GM23338 (cell line): ENCODE data around the gene ENTPD5. TPM values are rescaled to one million over a fixed set of nuclear protein-coding genes. Genes with fewer than 3 reads are reported as not detected.

Experiments used
- ATAC-seq: fragments of 200-7000 bp; cut with Tn5 transposase; 3 replicates; pipeline ENCODE4 v1.9.1; 2020
- DNase-seq: peaks from one replicate; pipeline ENCODE4 v3.0.0-alpha.2; 2015; ENCODE audit warnings: low spot score
- H2AFZ ChIP-seq: fragments of 200-600 bp; sonication (generic); 2 replicates; pipeline ENCODE4 v1.8.0; 2016; ENCODE audit warnings: antibody characterized with exemption, mild to moderate bottlenecking, moderate library complexity
- H3F3A ChIP-seq: fragments of 200-600 bp; sonication (generic); replicated peaks from 2 replicates; pipeline ENCODE4 v1.8.0; 2017; ENCODE audit warnings: antibody characterized with exemption, mixed run types, low read depth
- H3K27ac ChIP-seq: fragments of 200-600 bp; sonication (generic); 2 replicates; pipeline ENCODE4 v1.6.1; 2016; ENCODE audit warnings: low read depth
- H3K27me3 ChIP-seq: fragments of 200-600 bp; sonication (generic); 2 replicates; pipeline ENCODE4 v1.8.0; 2016; ENCODE audit warnings: mild to moderate bottlenecking, mixed run types, moderate library complexity; ENCODE audit not compliant: insufficient read depth
- H3K36me3 ChIP-seq: fragments of 200-600 bp; sonication (generic); 2 replicates; pipeline ENCODE4 v1.8.0; 2016; ENCODE audit warnings: mild to moderate bottlenecking; ENCODE audit not compliant: insufficient read depth
- H3K4me1 ChIP-seq: fragments of 200-600 bp; sonication (generic); 2 replicates; pipeline ENCODE4 v1.8.0; 2016; ENCODE audit warnings: mild to moderate bottlenecking, moderate library complexity; ENCODE audit not compliant: insufficient read depth
- H3K4me2 ChIP-seq: fragments of 200-600 bp; sonication (generic); 2 replicates; pipeline ENCODE4 v1.7.1; 2017; ENCODE audit warnings: mixed run types
- H3K4me3 ChIP-seq: fragments of 200-600 bp; sonication (generic); 2 replicates; pipeline ENCODE4 v1.6.1; 2016; ENCODE audit warnings: mixed run types
- H3K79me2 ChIP-seq: fragments of 200-600 bp; sonication (generic); replicated peaks from 2 replicates; pipeline ENCODE4 v1.8.0; 2017; ENCODE audit warnings: mild to moderate bottlenecking; ENCODE audit not compliant: insufficient read depth
- H3K9me2 ChIP-seq: fragments of 200-600 bp; sonication (generic); 2 replicates; pipeline ENCODE4 v1.8.0; 2017; ENCODE audit not compliant: insufficient read depth
- H4K20me1 ChIP-seq: fragments of 200-600 bp; sonication (generic); replicated peaks from 2 replicates; pipeline ENCODE4 v1.8.0; 2017; ENCODE audit warnings: mild to moderate bottlenecking; ENCODE audit not compliant: insufficient read depth
- H3K27ac Mint-ChIP-seq: 2 replicates; pipeline ENCODE4 v1.8.0; 2020; ENCODE audit warnings: inconsistent platforms, mild to moderate bottlenecking, moderate library complexity, mixed read lengths
- H3K27me3 Mint-ChIP-seq: 3 replicates; pipeline ENCODE4 v1.8.0; 2022; ENCODE audit warnings: low read depth, mild to moderate bottlenecking, moderate library complexity, mixed read lengths, inconsistent platforms; ENCODE audit not compliant: insufficient read depth, poor library complexity
- H3K36me3 Mint-ChIP-seq: 3 replicates; pipeline ENCODE4 v1.8.0; 2021; ENCODE audit warnings: low read depth, mild to moderate bottlenecking, inconsistent platforms, moderate library complexity, mixed read lengths
- H3K4me1 Mint-ChIP-seq: 3 replicates; pipeline ENCODE4 v1.8.0; 2020; ENCODE audit warnings: mild to moderate bottlenecking, inconsistent platforms, mixed read lengths
- H3K4me3 Mint-ChIP-seq: 3 replicates; pipeline ENCODE4 v1.8.0; 2021; ENCODE audit warnings: moderate library complexity, mild to moderate bottlenecking, inconsistent platforms, mixed read lengths
- H3K9me3 Mint-ChIP-seq: 3 replicates; pipeline ENCODE4 v1.8.0; 2020; ENCODE audit warnings: moderate library complexity, mild to moderate bottlenecking, inconsistent platforms, mixed read lengths
- EZH2 ChIP-seq: fragments of 200-600 bp; sonication (generic); IDR thresholded peaks from one replicate; pipeline ENCODE4 v1.8.0; 2017; ENCODE audit warnings: antibody characterized with exemption, mild to moderate bottlenecking, low read depth; ENCODE audit not compliant: unreplicated experiment
- EZH2phosphoT487 ChIP-seq: fragments of 200-600 bp; sonication (generic); IDR thresholded peaks from one replicate; pipeline ENCODE4 v1.8.1; 2018; ENCODE audit warnings: antibody characterized with exemption; ENCODE audit not compliant: unreplicated experiment
- NANOG ChIP-seq: IDR thresholded peaks from 2 replicates; pipeline ENCODE4 v1.6.1; 2016; ENCODE audit warnings: antibody characterized with exemption, borderline replicate concordance
- POLR2AphosphoS5 ChIP-seq: IDR thresholded peaks from 2 replicates; pipeline ENCODE4 v1.6.1; 2016; ENCODE audit warnings: antibody characterized with exemption, low read depth
- STAT1 ChIP-seq: IDR thresholded peaks from one replicate; pipeline ENCODE4 v1.6.1; 2016; ENCODE audit warnings: antibody characterized with exemption; ENCODE audit not compliant: unreplicated experiment
- ZNF114 ChIP-seq: fragments of 250-450 bp; sonication (Bioruptor Pico); IDR thresholded peaks from 2 replicates; pipeline ENCODE4 v1.5.0; 2020; ENCODE audit warnings: mild to moderate bottlenecking, moderate library complexity
- ZNF331 ChIP-seq: fragments of 250-450 bp; sonication (Bioruptor Pico); IDR thresholded peaks from 2 replicates; pipeline ENCODE4 v1.5.0; 2020; ENCODE audit warnings: low read depth, mild to moderate bottlenecking, moderate library complexity
- polyA plus RNA-seq: library from polyadenylated mRNA; unstranded; fragments of >200 nt; fragmentation: Nextera tagmentation; extraction: Ambion mirVana; gene quantifications from 2 replicates; pipeline ENCODE4 v1.2.1, GENCODE V29; 2016
- total RNA-seq: library from RNA; depleted of rRNA; stranded (reverse); fragments of >200 nt; shearing (Covaris generic); gene quantifications from 2 replicates; pipeline ENCODE4 v1.2.3, GENCODE V29; 2014
- TF ChIP-seq, protein P1 (sequence below), 2 experiments: fragments of 200-600 bp in 1 of 2; sonication (generic) in 1 of 2; conservative IDR thresholded peaks; 2 replicates each; pipeline versions ENCODE4 v1.5.1 to v1.6.1; 2016 to 2017; ENCODE audit warnings: antibody characterized with exemption in 2 of 2, low read depth in 2 of 2, mild to moderate bottlenecking in 2 of 2, moderate library complexity in 1 of 2
- TF ChIP-seq, protein P2 (sequence below): IDR thresholded peaks from one replicate; pipeline ENCODE4 v1.6.1; 2018; ENCODE audit warnings: antibody characterized with exemption; ENCODE audit not compliant: unreplicated experiment
- TF ChIP-seq, protein P3 (sequence below): fragments of 250-450 bp; sonication (Bioruptor Pico); IDR thresholded peaks from 2 replicates; pipeline ENCODE4 v1.5.0; 2020; ENCODE audit warnings: mild to moderate bottlenecking, moderate library complexity

Gene ENTPD5
- total and polyA plus RNA-seq, 2 experiments from 2014 or later, result 4.6 to 5.5 TPM

DNA sequence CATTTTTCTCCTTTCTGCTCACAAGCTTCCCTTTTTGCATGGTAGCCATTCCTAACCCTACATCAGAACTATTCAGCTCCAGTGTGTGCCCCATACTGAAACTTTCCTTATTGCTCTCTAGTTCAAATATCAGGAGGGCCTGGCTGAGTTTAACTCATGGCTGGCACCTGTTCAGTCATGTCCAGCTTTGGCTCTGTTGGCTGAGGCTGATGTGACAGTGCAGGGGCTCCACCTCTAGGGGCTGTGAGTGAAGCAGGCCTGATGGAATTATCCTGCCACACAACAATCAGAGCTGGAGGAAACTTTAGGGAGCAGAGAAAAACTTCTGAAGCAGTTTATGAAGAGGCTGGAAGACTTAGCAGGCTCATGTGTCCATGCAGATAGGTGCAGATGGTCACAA lies 60.5 kb downstream of the ENTPD5 start:
- Mint-ChIP-seq H3K27ac (no peak overlapping the region), H3K27me3 (no peaks in the 10 kb centered on the region), H3K9me3 (no peaks in the 10 kb centered on the region), H3K4me3 (no peak overlapping the region), H3K36me3 (peaks cover 35% of the 10 kb centered on the region), H3K4me1 (no peaks in the 10 kb centered on the region)
- H3K4me2 ChIP-seq, result no peak overlapping the region
- H3K9me2 ChIP-seq, result no peaks in the 10 kb centered on the region
- no peaks in the 10 kb centered on the region for H3F3A ChIP-seq
- no peak for ATAC-seq
- no peaks in the 10 kb centered on the region; the same call in 1 of the 2 replicates for H4K20me1 ChIP-seq
- H3K4me1 ChIP-seq, result no peaks in the 10 kb centered on the region
- TF ChIP-seq, protein P1, sequence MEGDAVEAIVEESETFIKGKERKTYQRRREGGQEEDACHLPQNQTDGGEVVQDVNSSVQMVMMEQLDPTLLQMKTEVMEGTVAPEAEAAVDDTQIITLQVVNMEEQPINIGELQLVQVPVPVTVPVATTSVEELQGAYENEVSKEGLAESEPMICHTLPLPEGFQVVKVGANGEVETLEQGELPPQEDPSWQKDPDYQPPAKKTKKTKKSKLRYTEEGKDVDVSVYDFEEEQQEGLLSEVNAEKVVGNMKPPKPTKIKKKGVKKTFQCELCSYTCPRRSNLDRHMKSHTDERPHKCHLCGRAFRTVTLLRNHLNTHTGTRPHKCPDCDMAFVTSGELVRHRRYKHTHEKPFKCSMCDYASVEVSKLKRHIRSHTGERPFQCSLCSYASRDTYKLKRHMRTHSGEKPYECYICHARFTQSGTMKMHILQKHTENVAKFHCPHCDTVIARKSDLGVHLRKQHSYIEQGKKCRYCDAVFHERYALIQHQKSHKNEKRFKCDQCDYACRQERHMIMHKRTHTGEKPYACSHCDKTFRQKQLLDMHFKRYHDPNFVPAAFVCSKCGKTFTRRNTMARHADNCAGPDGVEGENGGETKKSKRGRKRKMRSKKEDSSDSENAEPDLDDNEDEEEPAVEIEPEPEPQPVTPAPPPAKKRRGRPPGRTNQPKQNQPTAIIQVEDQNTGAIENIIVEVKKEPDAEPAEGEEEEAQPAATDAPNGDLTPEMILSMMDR (conservative IDR thresholded peaks at IDR 0.05; ENCODE audit: low read depth in 2 of 2), result peak in 1 of 2 experiments; percentile 26; a peak in 1 of 4 replicates
- TF ChIP-seq ZNF331, result no peak
- no peaks in the 10 kb centered on the region for H3K36me3 ChIP-seq
- no peak for DNase-seq
- H2AFZ ChIP-seq, result no peak overlapping the region
- H3K79me2 ChIP-seq, result no peaks in the 10 kb centered on the region
- H3K27me3 ChIP-seq, result no peaks in the 10 kb centered on the region
- H3K4me3 ChIP-seq, result no peak overlapping the region
- H3K27ac ChIP-seq, result no peak overlapping the region

DNA sequence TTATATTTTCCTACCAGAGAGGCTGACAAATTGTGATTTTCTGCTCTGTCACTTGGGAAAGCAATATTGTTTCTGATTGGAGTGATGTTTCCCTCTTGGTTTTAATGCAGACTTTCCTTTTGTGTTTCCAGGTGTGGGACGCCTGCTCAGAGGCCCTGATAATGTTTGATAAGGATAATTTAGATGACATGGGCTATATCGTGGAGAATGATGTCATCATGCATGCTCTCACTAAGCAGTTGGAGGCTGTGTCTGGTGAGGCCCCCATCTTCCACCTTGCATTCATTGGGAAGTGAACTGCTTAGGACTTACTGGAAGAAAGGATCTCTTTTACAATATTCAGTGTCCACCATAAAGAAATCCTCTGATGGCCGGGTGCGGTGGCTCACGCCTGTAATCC lies 63.4 kb downstream of the ENTPD5 start:
- no peaks in the 10 kb centered on the region for H3K79me2 ChIP-seq
- no peaks in the 10 kb centered on the region for H3K9me2 ChIP-seq
- H3K27me3 ChIP-seq, result no peaks in the 10 kb centered on the region
- Mint-ChIP-seq H3K36me3 (peaks cover 25% of the 10 kb centered on the region), H3K27ac (no peak overlapping the region), H3K4me3 (no peak overlapping the region), H3K27me3 (no peaks in the 10 kb centered on the region), H3K4me1 (no peaks in the 10 kb centered on the region), H3K9me3 (no peaks in the 10 kb centered on the region)
- no peaks in the 10 kb centered on the region for H3K36me3 ChIP-seq
- no peaks in the 10 kb centered on the region for H3K4me1 ChIP-seq
- no peaks in the 10 kb centered on the region; the same call in 1 of the 2 replicates for H4K20me1 ChIP-seq
- H2AFZ ChIP-seq, result no peak overlapping the region
- no peaks in the 10 kb centered on the region for H3F3A ChIP-seq
- DNase-seq (no peak), ATAC-seq (no peak)
- H3K27ac ChIP-seq, result no peak overlapping the region
- H3K4me3 ChIP-seq, result no peak overlapping the region
- no peak overlapping the region for H3K4me2 ChIP-seq
- TF ChIP-seq ZNF331 (no peak), STAT1 (no peak), EZH2 (no peak), ZNF114 (CRISPR knock-in tag) (no peak), POLR2AphosphoS5 (no peak), EZH2phosphoT487 (no peak), NANOG (no peak)
- TF ChIP-seq, protein P2, sequence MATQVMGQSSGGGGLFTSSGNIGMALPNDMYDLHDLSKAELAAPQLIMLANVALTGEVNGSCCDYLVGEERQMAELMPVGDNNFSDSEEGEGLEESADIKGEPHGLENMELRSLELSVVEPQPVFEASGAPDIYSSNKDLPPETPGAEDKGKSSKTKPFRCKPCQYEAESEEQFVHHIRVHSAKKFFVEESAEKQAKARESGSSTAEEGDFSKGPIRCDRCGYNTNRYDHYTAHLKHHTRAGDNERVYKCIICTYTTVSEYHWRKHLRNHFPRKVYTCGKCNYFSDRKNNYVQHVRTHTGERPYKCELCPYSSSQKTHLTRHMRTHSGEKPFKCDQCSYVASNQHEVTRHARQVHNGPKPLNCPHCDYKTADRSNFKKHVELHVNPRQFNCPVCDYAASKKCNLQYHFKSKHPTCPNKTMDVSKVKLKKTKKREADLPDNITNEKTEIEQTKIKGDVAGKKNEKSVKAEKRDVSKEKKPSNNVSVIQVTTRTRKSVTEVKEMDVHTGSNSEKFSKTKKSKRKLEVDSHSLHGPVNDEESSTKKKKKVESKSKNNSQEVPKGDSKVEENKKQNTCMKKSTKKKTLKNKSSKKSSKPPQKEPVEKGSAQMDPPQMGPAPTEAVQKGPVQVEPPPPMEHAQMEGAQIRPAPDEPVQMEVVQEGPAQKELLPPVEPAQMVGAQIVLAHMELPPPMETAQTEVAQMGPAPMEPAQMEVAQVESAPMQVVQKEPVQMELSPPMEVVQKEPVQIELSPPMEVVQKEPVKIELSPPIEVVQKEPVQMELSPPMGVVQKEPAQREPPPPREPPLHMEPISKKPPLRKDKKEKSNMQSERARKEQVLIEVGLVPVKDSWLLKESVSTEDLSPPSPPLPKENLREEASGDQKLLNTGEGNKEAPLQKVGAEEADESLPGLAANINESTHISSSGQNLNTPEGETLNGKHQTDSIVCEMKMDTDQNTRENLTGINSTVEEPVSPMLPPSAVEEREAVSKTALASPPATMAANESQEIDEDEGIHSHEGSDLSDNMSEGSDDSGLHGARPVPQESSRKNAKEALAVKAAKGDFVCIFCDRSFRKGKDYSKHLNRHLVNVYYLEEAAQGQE, result no peak
- TF ChIP-seq, protein P3, sequence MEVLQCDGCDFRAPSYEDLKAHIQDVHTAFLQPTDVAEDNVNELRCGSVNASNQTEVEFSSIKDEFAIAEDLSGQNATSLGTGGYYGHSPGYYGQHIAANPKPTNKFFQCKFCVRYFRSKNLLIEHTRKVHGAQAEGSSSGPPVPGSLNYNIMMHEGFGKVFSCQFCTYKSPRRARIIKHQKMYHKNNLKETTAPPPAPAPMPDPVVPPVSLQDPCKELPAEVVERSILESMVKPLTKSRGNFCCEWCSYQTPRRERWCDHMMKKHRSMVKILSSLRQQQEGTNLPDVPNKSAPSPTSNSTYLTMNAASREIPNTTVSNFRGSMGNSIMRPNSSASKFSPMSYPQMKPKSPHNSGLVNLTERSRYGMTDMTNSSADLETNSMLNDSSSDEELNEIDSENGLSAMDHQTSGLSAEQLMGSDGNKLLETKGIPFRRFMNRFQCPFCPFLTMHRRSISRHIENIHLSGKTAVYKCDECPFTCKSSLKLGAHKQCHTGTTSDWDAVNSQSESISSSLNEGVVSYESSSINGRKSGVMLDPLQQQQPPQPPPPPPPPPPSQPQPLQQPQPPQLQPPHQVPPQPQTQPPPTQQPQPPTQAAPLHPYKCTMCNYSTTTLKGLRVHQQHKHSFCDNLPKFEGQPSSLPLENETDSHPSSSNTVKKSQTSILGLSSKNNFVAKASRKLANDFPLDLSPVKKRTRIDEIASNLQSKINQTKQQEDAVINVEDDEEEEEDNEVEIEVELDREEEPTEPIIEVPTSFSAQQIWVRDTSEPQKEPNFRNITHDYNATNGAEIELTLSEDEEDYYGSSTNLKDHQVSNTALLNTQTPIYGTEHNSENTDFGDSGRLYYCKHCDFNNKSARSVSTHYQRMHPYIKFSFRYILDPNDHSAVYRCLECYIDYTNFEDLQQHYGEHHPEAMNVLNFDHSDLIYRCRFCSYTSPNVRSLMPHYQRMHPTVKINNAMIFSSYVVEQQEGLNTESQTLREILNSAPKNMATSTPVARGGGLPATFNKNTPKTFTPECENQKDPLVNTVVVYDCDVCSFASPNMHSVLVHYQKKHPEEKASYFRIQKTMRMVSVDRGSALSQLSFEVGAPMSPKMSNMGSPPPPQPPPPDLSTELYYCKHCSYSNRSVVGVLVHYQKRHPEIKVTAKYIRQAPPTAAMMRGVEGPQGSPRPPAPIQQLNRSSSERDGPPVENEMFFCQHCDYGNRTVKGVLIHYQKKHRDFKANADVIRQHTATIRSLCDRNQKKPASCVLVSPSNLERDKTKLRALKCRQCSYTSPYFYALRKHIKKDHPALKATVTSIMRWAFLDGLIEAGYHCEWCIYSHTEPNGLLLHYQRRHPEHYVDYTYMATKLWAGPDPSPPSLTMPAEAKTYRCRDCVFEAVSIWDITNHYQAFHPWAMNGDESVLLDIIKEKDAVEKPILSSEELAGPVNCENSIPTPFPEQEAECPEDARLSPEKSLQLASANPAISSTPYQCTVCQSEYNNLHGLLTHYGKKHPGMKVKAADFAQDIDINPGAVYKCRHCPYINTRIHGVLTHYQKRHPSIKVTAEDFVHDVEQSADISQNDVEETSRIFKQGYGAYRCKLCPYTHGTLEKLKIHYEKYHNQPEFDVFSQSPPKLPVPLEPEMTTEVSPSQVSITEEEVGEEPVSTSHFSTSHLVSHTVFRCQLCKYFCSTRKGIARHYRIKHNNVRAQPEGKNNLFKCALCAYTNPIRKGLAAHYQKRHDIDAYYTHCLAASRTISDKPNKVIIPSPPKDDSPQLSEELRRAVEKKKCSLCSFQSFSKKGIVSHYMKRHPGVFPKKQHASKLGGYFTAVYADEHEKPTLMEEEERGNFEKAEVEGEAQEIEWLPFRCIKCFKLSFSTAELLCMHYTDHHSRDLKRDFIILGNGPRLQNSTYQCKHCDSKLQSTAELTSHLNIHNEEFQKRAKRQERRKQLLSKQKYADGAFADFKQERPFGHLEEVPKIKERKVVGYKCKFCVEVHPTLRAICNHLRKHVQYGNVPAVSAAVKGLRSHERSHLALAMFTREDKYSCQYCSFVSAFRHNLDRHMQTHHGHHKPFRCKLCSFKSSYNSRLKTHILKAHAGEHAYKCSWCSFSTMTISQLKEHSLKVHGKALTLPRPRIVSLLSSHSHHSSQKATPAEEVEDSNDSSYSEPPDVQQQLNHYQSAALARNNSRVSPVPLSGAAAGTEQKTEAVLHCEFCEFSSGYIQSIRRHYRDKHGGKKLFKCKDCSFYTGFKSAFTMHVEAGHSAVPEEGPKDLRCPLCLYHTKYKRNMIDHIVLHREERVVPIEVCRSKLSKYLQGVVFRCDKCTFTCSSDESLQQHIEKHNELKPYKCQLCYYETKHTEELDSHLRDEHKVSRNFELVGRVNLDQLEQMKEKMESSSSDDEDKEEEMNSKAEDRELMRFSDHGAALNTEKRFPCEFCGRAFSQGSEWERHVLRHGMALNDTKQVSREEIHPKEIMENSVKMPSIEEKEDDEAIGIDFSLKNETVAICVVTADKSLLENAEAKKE (CRISPR knock-in tag), result no peak
